NCI-H1436 (cell line): ENCODE data around the gene PODXL.

Source experiments
- DNase-seq: peaks from one replicate; lab custom pipeline; 2025; lab: John Stamatoyannopoulos, UW

Gene PODXL

GRCh38 chr7:131564640-131565039 is 8.2 kb upstream of the PODXL start:
- no peak for DNase-seq

- no peak for DNase-seq
Observed at GRCh38 chr7:131563918-131564317, 7.5 kb upstream of the PODXL start.

DNA sequence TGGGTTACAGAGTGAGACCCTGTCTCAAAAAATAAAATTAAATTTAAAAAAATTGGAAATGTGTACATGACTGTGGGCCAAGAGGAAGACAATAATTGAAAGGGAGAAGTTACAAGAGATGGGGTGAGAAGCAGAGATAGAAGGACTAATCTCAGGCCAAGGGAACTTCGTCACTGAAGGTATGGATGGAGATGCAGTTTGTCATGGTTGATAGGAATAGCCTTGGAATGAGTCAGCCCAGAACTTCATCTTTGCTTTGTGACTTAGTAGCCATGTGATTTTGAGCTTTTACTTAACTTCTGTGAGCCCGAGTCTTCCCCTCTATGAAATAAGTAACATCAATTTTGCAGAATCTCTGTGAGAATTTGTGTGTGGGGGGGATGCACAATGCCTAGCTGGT is 6.5 kb upstream of the PODXL start:
- DNase-seq, result no peak

DNA sequence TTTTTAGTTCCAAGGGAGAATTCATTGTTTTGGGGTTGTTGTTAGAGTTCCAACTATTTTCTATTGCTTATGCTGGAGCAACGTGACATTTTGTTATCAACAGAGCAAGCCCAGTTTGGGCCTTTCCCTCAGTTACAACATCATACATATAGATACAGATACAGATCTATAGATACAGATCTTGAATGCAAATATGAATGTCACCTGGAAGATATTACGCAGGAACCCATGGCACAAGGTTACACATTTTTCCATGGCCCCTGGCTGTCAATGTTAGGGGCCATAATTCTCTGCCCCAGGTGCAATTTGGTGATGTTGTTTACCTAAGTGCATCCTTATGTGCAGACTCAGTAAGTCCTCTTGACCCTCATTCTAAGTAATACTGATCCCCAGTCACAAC is 3.6 kb upstream of the PODXL start:
- DNase-seq, result no peak

- no peak for DNase-seq
Observed at GRCh38 chr7:131557652-131558385, 1.4 kb upstream of the PODXL start.

- no peak for DNase-seq
Observed at GRCh38 chr7:131556909-131557651, 652 bp upstream of the PODXL start.

DNA sequence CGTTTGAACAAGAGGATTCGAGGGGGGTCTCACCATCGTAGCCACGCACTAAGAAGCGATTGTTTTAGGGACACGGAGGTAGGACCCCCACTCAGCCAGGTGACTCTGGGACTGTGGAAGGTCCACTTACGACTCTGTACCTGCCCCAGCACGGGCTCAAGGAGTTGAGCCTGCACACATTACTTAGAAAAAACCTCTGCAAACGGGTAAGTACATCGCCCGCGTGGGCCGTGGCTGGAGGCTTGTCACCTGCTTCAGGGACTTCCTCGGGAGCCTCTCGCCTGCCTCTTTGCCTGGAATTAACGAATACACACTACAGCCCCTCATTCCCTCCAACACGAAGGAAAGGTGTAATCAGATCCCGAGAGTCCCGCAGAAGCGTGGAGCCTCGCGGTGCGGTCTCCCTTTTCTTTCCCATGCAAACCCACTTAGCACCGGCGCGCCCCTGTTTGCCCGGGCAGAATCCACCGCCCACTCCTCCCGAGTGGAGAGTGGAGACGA is 826 bp downstream of the PODXL start:
- no peak for DNase-seq

GRCh38 chr7:131554880-131555516 is 1.4 kb downstream of the PODXL start:
- peak; percentile 14 for DNase-seq

DNA sequence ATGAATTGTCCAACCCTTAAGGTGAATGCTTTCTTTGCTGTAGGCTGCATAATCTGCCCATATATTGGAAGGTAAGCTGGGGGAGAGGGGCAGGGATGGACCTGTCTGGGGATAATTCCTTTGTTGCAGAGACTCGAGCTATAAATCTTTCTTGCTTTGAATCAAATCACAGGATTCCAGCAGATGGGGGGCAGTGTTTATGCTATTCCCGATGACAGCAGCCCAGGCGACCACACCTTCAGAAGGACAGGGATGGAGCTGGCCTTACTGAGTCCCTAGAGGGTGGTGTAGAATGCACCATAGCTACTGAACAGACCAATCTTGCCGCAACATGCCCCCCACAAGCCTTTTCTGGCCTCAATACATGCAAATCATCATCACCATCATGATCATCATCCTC is 2.5 kb downstream of the PODXL start:
- DNase-seq, result no peak

GRCh38 chr7:131552053-131552452 is 4.4 kb downstream of the PODXL start:
- no peak for DNase-seq

- no peak for DNase-seq
Observed at GRCh38 chr7:131550846-131551245, 5.6 kb downstream of the PODXL start.

DNA sequence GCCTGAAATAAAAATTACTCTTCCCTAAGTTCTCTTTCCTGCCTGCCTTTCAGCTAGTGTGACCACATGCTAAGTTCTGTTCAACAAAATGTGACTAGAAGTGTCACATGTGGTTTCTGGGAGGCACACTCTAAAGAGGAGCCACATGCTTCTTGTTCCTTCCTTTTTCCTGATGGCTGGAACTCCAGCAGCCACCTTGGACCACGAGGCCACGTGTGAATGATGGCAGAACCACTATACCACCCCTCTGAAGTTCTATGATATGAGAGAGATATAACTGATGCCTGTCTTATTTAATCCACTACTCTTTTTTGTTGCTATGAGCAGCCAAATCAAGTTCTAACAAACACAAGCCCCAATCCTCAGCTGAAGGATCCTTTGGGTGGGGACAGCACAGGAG is 8.1 kb downstream of the PODXL start:
- DNase-seq, result no peak

- no peak for DNase-seq
Observed at GRCh38 chr7:131547589-131547988, 8.8 kb downstream of the PODXL start.

DNA sequence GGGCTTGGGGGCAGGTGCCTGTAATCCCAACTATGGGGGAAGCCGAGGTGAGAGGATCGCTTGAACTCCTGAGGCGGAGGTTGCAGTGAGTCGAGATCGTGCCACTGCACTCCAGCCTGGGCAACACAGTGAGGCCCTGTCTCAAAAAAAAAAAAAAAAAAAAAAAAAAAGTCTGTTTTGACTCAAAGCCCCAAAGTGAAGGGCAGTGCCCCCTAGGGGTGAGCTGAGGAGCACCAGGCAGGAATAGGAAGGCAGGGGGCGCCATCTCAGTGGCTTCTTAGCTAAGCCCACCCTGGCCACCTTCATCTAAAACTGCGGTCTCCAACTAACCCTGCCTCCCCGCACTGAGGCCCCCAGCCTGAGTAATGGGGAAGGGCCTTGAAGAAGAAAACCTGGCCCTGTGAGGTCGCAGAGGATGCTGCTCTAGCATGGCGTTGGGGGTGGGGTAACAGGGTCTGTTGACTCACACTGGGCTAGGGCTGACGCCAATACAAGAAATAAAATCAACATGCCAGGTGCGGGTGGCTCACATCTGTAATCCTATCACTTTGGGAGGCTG is 9.8 kb downstream of the PODXL start:
- no peak for DNase-seq

GRCh38 chr7:131546126-131546525 is 10.3 kb downstream of the PODXL start:
- no peak for DNase-seq

GRCh38 chr7:131544449-131545301 is 11.8 kb downstream of the PODXL start:
- no peak for DNase-seq

- no peak for DNase-seq
Observed at GRCh38 chr7:131544021-131544420, 12.4 kb downstream of the PODXL start.

GRCh38 chr7:131543298-131543697 is 13.1 kb downstream of the PODXL start:
- DNase-seq, result no peak

DNA sequence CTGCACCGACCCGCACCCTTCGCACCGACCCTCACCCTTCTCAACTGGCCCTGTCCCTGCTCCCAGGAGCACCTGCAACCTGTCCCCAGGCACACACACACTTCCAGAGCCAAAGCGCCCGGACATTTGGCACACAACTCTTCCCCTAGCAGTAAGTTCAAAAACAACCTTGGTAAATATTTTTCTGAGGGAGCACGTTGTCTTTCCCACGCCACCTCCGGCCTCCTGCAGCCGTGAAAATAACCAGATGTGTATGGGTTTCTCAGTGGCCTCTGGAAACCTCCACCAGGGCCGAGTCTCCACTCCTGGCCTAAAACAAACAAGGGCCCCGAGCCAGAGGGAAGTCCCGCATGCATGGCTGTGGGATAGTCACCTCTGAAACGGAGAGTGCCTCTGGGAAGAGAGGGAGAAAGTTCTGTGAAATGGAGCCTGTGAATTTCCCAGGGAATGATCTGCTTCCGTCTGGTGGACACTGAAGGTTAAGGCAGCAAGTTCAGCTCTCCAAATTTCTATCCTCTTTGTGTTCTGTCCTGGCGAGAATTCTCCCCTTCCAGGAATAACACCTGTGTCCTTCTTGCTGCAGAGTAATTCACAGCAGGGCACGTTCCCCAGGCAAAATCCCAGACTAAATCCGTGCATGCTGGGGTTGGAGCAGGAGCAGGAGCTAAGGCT is 15.8 kb downstream of the PODXL start:
- DNase-seq, result no peak

DNA sequence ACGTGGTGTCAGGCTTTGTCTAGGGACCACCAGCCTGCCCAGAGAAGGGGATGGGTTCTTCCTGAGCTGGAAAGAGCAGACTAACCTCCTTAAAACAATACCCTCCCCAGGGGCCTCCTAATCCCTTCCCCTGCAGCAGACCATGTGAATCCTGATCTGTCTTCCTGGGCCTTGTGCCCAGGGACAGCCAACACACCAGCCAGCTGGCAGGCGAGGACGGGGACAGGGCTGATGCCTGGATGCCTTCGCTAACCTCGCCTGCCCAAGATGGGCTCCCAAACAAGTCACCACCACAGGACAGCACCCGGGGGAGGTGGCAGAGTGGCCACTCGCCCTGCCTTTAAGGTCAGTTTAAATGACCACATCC is 17.6 kb downstream of the PODXL start:
- DNase-seq, result no peak
